DOHH2 (cell line): ENCODE results near the gene PEAK1.
"Not testable (repeated sequence)": the region's sequence is repeated elsewhere in the genome, so short reads cannot be mapped to it uniquely, and the experiment has no call there.

ENCODE experiments used
- H3F3A ChIP-seq: fragments of 200-600 bp; sonication (generic), shearing (Covaris generic); 2 replicates; pipeline ENCODE4 v1.6.0; 2016; ENCODE audit warnings: antibody characterized with exemption, mild to moderate bottlenecking; ENCODE audit not compliant: control insufficient read depth, insufficient read depth
- H3K27ac ChIP-seq: fragments of 200-600 bp; sonication (generic); 2 replicates; pipeline ENCODE4 v1.5.1; 2014; ENCODE audit warnings: low read depth, mild to moderate bottlenecking, low read length, moderate library complexity
- H3K27me3 ChIP-seq: fragments of 200-600 bp; sonication (generic); 2 replicates; pipeline ENCODE4 v1.6.1; 2014; ENCODE audit warnings: mild to moderate bottlenecking, low read length, mixed read lengths; ENCODE audit not compliant: control insufficient read depth
- H3K36me3 ChIP-seq: fragments of 200-600 bp; sonication (generic); 2 replicates; pipeline ENCODE4 v1.6.1; 2014; ENCODE audit warnings: mild to moderate bottlenecking, low read length, moderate library complexity, mixed read lengths; ENCODE audit not compliant: control insufficient read depth
- H3K4me1 ChIP-seq: fragments of 200-600 bp; sonication (generic); 2 replicates; pipeline ENCODE4 v1.6.1; 2014; ENCODE audit warnings: mild to moderate bottlenecking, low read length, mixed read lengths; ENCODE audit not compliant: control insufficient read depth
- H3K4me2 ChIP-seq: fragments of 200-600 bp; sonication (generic); 2 replicates; pipeline ENCODE4 v1.6.0; 2014; ENCODE audit warnings: mild to moderate bottlenecking, low read length, moderate library complexity
- H3K4me3 ChIP-seq: fragments of 200-600 bp; sonication (generic); 2 replicates; pipeline ENCODE4 v1.5.1; 2014; ENCODE audit warnings: mild to moderate bottlenecking, low read length, mixed read lengths
- H3K79me2 ChIP-seq: fragments of 200-600 bp; sonication (generic); 2 replicates; pipeline ENCODE4 v1.6.1; 2014; ENCODE audit warnings: mild to moderate bottlenecking, low read length, mixed read lengths; ENCODE audit not compliant: control insufficient read depth
- H3K9me2 ChIP-seq: fragments of 200-600 bp; sonication (generic); replicated peaks from 2 replicates; pipeline ENCODE4 v1.6.1; 2014; ENCODE audit warnings: mild to moderate bottlenecking, low read length, mixed read lengths; ENCODE audit not compliant: control insufficient read depth
- H3K9me3 ChIP-seq: fragments of 200-600 bp; sonication (generic); 2 replicates; pipeline ENCODE4 v1.6.1; 2014; ENCODE audit warnings: antibody characterized with exemption, low read length, mixed read lengths; ENCODE audit not compliant: control insufficient read depth, insufficient read depth
- H4K20me1 ChIP-seq: fragments of 200-600 bp; sonication (generic); 2 replicates; pipeline ENCODE4 v1.6.0; 2014; ENCODE audit warnings: low read depth, mild to moderate bottlenecking, antibody characterized with exemption, low read length, moderate library complexity; ENCODE audit not compliant: control insufficient read depth, insufficient read depth
- EZH2phosphoT487 ChIP-seq: fragments of 200-600 bp; sonication (generic); IDR thresholded peaks from 2 replicates; pipeline ENCODE4 v1.6.1; 2017; ENCODE audit warnings: borderline replicate concordance, mild to moderate bottlenecking, antibody characterized with exemption, low read length, moderate library complexity, mixed read lengths
- TF ChIP-seq, protein P1 (sequence below): fragments of 200-600 bp; sonication (generic); IDR thresholded peaks from one replicate; pipeline ENCODE4 v1.5.1; 2014; ENCODE audit warnings: antibody characterized with exemption, mild to moderate bottlenecking, low read depth, low read length; ENCODE audit not compliant: poor library complexity, severe bottlenecking

Gene PEAK1

DNA sequence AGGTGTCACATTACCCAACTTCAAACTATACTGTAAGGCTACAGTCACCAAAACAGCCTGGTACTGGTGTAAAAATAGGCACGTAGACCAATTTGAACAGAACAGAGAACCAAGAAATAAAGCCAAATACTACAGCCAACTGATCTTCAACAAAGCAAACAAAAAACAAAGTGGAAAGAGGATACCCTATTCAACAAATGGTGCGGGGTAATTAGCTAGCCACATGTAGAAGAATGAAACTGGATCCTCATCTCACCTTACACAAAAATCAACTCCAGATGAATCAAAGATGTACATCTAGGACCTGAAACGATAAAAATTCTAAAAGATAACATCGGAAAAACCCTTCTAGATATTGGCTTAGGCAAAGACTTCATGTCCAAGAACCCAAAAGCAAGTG, 13.1 kb downstream of the PEAK1 start:
- TF ChIP-seq, protein P1, sequence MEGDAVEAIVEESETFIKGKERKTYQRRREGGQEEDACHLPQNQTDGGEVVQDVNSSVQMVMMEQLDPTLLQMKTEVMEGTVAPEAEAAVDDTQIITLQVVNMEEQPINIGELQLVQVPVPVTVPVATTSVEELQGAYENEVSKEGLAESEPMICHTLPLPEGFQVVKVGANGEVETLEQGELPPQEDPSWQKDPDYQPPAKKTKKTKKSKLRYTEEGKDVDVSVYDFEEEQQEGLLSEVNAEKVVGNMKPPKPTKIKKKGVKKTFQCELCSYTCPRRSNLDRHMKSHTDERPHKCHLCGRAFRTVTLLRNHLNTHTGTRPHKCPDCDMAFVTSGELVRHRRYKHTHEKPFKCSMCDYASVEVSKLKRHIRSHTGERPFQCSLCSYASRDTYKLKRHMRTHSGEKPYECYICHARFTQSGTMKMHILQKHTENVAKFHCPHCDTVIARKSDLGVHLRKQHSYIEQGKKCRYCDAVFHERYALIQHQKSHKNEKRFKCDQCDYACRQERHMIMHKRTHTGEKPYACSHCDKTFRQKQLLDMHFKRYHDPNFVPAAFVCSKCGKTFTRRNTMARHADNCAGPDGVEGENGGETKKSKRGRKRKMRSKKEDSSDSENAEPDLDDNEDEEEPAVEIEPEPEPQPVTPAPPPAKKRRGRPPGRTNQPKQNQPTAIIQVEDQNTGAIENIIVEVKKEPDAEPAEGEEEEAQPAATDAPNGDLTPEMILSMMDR = no peak
- TF ChIP-seq EZH2phosphoT487 = no peak
- Histone ChIP-seq H3K9me2 (no peaks in the 10 kb centered on the region), H3F3A (no peaks in the 10 kb centered on the region), H3K27ac (no peak overlapping the region), H3K9me3 (no peaks in the 10 kb centered on the region), H3K4me2 (no peak overlapping the region), H4K20me1 (peaks cover 4% of the 10 kb centered on the region; the same call in 1 of the 2 replicates), H3K4me3 (no peak overlapping the region), H3K27me3 (no peaks in the 10 kb centered on the region), H3K79me2 (peaks cover 17% of the 10 kb centered on the region; the same call in 1 of the 2 replicates), H3K36me3 (no peaks in the 10 kb centered on the region), H3K4me1 (peaks cover 22% of the 10 kb centered on the region)

DNA sequence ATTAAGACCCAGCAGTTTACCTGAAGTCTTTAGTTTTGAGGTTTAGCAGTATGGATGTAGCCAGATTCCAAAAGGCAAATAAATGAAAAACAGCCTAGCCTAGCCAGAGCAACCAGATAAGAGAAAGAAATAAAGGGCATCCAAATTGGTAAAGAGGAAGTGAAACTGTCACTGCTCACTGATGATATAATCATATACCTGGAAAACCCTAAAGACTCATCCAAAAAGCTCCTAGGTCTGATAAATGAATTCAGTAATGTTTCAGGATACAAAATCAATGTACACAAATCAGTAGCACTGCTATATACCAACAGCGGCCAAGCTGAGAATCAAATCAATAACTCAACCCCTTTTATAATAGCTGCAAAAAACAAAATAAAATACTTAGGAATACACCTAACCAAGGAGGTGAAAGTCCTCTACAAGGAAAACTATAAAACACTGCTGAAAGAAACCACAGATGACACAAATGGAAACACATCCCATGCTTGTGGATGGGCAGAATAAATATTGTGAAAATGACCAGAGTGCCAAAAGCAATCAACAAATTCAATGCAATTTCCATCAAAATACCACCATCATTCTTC, 13.6 kb downstream of the PEAK1 start:
- peaks cover 22% of the 10 kb centered on the region for H3K4me1 ChIP-seq
- not testable (repeated sequence) for H3K36me3 ChIP-seq, H3K27ac ChIP-seq, H4K20me1 ChIP-seq, H3K9me3 ChIP-seq, H3F3A ChIP-seq, H3K4me3 ChIP-seq, H3K9me2 ChIP-seq, H3K27me3 ChIP-seq, H3K4me2 ChIP-seq
- peaks cover 14% of the 10 kb centered on the region; the same call in 1 of the 2 replicates for H3K79me2 ChIP-seq

DNA sequence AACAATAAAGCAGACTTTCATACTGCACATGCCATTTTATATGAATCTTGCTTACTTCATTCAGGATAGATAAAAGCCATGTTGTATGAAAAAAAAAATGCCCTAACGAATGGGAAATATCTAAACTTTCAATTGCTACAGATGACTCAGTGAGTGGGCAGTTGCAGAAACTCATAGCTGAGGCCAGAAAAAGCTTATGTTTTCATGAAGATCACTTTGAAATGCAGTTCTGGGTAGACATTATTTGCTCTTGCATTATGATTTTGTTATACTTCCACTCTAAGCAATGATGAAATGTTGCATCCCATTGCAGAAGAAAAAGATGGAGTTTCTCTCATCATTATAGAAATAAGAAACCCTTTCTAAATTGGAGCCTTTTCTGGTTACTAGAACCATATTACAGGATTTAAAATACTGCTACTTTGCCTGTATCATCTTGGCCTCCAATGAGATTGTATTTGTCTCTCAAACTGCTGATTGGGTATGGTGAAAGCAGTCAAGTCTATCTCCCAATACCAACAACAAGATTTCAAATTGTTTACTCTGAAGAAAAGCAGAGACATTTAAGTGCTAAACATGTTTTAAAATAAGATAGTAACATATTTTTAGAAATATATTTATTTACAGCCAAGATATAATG, 17.0 kb downstream of the PEAK1 start:
- no peaks in the 10 kb centered on the region for H3F3A ChIP-seq
- no peak overlapping the region for H3K27ac ChIP-seq
- peaks cover 9% of the 10 kb centered on the region; the same call in 1 of the 2 replicates for H3K79me2 ChIP-seq
- H3K4me2 ChIP-seq = no peak overlapping the region
- no peaks in the 10 kb centered on the region for H3K36me3 ChIP-seq
- peaks cover 18% of the 10 kb centered on the region for H3K9me3 ChIP-seq
- TF ChIP-seq EZH2phosphoT487 = no peak
- TF ChIP-seq, protein P1 = no peak
- H3K4me1 ChIP-seq = peaks cover 8% of the 10 kb centered on the region
- peaks cover 4% of the 10 kb centered on the region; the same call in 1 of the 2 replicates for H4K20me1 ChIP-seq
- H3K9me2 ChIP-seq = no peaks in the 10 kb centered on the region
- no peak overlapping the region for H3K4me3 ChIP-seq
- H3K27me3 ChIP-seq = no peaks in the 10 kb centered on the region

DNA sequence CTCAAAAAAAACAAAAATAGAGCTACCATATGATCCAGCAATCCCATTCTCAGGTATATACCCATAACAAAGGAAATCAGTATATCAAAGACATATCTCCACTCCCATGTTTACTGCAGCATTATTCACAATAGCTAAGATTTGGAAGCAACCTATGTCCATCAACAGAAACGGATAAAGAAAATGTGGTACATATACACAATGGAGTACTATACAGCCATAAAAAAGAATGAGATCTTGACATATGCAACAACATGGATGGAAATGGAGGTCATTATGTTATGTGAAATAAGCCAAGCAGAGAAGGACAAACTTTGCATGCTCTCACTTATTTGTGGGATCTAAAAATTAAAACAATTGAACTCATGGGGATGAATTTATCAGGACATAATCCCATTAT, 19.6 kb downstream of the PEAK1 start:
- Histone ChIP-seq H3K36me3 (no peaks in the 10 kb centered on the region), H3K4me1 (no peaks in the 10 kb centered on the region), H3F3A (no peaks in the 10 kb centered on the region), H4K20me1 (no peaks in the 10 kb centered on the region), H3K79me2 (peaks cover 3% of the 10 kb centered on the region; the same call in 1 of the 2 replicates), H3K27ac (no peak overlapping the region), H3K9me2 (no peaks in the 10 kb centered on the region), H3K4me3 (no peak overlapping the region), H3K4me2 (no peak overlapping the region), H3K9me3 (peaks cover 18% of the 10 kb centered on the region), H3K27me3 (no peaks in the 10 kb centered on the region)
- TF ChIP-seq EZH2phosphoT487 = no peak
- TF ChIP-seq, protein P1 = no peak
